ENCODE results near the gene B3GNT2.

The B3GNT2 gene

DNA sequence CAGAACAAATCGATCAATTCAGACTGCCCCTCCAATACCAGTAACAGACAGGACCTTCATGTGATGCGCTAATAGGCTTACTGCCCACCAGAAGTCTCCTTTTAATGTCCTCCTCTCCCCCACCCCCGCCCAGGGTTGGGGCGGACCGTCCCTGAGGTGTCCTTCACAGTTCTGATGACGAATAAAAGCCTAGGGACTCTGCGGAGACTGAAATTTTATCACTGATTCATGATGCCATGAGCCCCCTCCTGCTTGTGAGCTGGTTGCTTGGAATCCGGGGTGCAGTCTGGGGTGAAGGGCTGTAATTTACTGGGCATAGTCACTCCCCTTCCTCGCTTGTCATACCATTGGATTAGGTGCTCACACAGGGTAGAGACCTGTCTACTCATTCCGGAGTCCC lies 42.3 kb downstream of the B3GNT2 start:
- H2AFZ ChIP-seq (ENCODE audit: low read length, unreplicated experiment): no peak overlapping the region
- H3K4me3 ChIP-seq (ENCODE audit: low read depth, low read length): no peak overlapping the region
- no peaks in the 10 kb centered on the region for H3K36me3 ChIP-seq (ENCODE audit: insufficient read depth, low read length)
- no peaks in the 10 kb centered on the region for H3K79me2 ChIP-seq (ENCODE audit: control insufficient read depth, insufficient read depth, low read length, unreplicated experiment)
- no peaks in the 10 kb centered on the region for H3K27me3 ChIP-seq (ENCODE audit: insufficient read depth, low read length)
- H3K4me1 ChIP-seq (ENCODE audit: control insufficient read depth, insufficient read depth, low read length, unreplicated experiment): no peaks in the 10 kb centered on the region
- H3K27ac ChIP-seq (ENCODE audit: low read depth, low read length): no peak overlapping the region

DNA sequence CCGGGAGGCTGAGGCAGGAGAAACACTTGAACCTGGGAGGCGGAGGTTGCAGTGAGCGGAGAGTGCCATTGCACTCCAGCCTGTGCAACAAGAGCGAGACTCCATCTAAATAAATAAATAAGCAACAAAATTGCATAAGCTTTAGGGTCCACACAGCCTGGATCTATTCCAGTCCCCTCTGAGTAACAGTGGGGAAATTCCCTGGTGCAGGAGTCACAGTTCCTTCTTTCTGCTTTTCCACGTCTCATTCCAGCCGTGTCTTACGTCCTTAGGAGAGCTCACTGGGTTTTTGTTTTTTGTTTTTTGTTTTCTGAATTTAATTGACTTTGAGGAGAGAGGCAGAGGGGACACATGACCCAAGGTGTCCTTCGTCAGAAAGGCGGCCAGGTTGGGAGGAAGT lies 44.6 kb downstream of the B3GNT2 start:
- H3K4me1 ChIP-seq (ENCODE audit: control insufficient read depth, insufficient read depth, low read length, unreplicated experiment): no peaks in the 10 kb centered on the region
- H3K36me3 ChIP-seq (ENCODE audit: insufficient read depth, low read length): no peaks in the 10 kb centered on the region
- no peaks in the 10 kb centered on the region for H3K79me2 ChIP-seq (ENCODE audit: control insufficient read depth, insufficient read depth, low read length, unreplicated experiment)
- H2AFZ ChIP-seq (ENCODE audit: low read length, unreplicated experiment): no peak overlapping the region
- no peak overlapping the region for H3K27ac ChIP-seq (ENCODE audit: low read depth, low read length)
- H3K4me3 ChIP-seq (ENCODE audit: low read depth, low read length): no peak overlapping the region
- no peaks in the 10 kb centered on the region for H3K27me3 ChIP-seq (ENCODE audit: insufficient read depth, low read length)

DNA sequence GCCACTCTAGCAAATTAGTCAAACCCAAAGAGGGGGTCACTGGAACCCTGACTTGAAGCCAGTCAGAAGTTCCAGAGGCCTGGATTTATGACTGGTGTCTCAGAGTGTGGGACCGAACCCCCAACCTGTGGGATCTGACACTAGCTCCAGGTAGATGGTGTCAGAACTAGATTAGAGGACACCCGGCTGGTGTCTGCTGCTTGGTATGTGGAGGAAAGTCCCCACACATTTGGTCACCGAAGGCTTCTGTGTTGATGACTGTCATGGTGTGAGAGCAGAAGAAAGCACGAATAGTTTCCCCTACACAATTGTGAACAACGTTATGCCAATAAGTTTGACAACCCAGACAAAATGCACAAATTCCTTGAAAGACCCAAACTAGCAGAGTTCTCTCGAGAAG lies 48.1 kb downstream of the B3GNT2 start:
- Histone ChIP-seq H3K4me3 (ENCODE audit: low read depth, low read length) (no peak overlapping the region), H3K36me3 (ENCODE audit: insufficient read depth, low read length) (no peaks in the 10 kb centered on the region), H3K79me2 (ENCODE audit: control insufficient read depth, insufficient read depth, low read length, unreplicated experiment) (no peaks in the 10 kb centered on the region), H3K4me1 (ENCODE audit: control insufficient read depth, insufficient read depth, low read length, unreplicated experiment) (no peaks in the 10 kb centered on the region), H3K27ac (ENCODE audit: low read depth, low read length) (no peak overlapping the region), H2AFZ (ENCODE audit: low read length, unreplicated experiment) (no peak overlapping the region), H3K27me3 (ENCODE audit: insufficient read depth, low read length) (no peaks in the 10 kb centered on the region)

DNA sequence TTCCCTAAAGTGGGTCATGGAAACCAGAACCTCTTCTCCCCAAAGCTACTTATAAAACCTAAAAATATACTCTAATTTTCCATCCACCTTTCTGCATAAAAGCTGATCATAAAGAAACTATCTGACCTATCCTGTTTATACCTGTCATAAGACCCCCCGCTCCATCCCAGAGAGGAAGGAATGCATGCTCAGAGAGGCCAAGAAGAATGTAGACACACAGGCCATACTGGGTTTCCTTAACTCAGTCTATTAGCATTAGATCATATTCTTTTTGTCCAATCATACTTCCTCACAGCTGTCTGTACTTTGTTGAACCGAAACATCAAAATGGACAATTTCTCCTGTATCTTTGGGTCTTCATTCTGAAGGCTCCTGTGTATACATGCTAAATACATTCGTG lies 52.3 kb downstream of the B3GNT2 start:
- Histone ChIP-seq H3K79me2 (ENCODE audit: control insufficient read depth, insufficient read depth, low read length, unreplicated experiment) (no peaks in the 10 kb centered on the region), H2AFZ (ENCODE audit: low read length, unreplicated experiment) (no peak overlapping the region), H3K27me3 (ENCODE audit: insufficient read depth, low read length) (no peaks in the 10 kb centered on the region), H3K4me3 (ENCODE audit: low read depth, low read length) (no peak overlapping the region), H3K4me1 (ENCODE audit: control insufficient read depth, insufficient read depth, low read length, unreplicated experiment) (no peaks in the 10 kb centered on the region), H3K27ac (ENCODE audit: low read depth, low read length) (no peak overlapping the region), H3K36me3 (ENCODE audit: insufficient read depth, low read length) (no peaks in the 10 kb centered on the region)

DNA sequence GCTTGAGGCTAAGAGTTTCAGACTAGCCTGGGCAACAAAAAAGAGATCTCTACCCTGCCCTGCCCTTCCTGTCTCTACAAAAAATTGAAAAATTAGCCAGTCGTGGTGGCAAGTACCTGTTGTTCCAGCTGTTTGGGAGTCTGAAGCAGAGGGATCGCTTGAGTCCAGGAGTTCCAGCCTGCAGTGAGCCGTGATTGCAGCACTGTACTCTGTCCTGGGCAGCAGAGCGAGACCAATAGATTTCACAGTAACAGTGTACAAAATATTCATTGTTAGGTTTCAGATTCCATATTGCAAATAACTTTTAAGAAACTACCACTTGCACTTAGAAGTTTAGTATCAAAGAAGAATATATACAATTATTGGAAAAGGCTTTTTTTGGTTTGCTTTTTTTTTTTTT lies 54.3 kb downstream of the B3GNT2 start:
- H3K4me3 ChIP-seq (ENCODE audit: low read depth, low read length): no peak overlapping the region
- no peak overlapping the region for H3K27ac ChIP-seq (ENCODE audit: low read depth, low read length)
- no peaks in the 10 kb centered on the region for H3K4me1 ChIP-seq (ENCODE audit: control insufficient read depth, insufficient read depth, low read length, unreplicated experiment)
- H3K36me3 ChIP-seq (ENCODE audit: insufficient read depth, low read length): no peaks in the 10 kb centered on the region
- no peaks in the 10 kb centered on the region for H3K79me2 ChIP-seq (ENCODE audit: control insufficient read depth, insufficient read depth, low read length, unreplicated experiment)
- no peak overlapping the region for H2AFZ ChIP-seq (ENCODE audit: low read length, unreplicated experiment)
- no peaks in the 10 kb centered on the region for H3K27me3 ChIP-seq (ENCODE audit: insufficient read depth, low read length)

DNA sequence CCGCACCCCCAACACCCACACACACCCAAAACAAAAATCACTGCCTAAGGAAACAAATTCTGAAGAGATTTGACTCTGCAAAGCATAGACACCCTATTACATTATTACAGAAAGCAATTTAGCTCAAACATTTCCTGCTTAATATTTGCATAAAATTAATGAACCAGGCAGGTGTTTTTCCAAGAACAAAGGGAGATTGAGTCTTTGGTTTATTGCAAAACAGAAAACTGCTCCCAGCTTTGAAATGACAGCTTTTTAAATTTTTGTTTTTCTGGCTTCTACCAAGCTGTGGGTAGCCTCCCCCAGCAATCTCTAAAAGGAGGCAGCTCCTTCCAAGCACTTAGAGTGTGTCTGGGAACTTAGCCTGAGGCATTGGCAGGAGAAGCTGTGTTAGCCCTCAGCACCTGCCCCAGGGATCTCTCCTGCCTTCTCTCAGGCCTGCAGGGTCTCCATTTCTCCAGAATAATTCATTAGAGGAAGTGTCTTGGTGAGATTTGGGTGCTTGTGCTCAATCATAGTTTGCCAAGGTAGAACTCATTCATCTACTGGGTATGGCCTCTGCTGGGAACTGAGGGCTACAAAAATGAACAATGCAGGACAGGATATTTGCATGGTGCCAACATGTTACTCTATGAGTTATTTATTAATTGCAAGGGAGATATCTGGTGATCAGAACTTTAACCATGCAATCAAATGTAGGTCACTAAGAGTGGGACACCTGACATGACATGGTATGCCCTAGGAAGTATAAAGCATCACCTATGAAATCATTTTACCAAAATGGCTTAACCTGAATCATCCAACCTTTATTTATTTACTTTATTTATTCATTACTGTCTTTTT lies 58.7 kb downstream of the B3GNT2 start:
- Histone ChIP-seq H3K36me3 (ENCODE audit: insufficient read depth, low read length) (no peaks in the 10 kb centered on the region), H3K4me1 (ENCODE audit: control insufficient read depth, insufficient read depth, low read length, unreplicated experiment) (no peaks in the 10 kb centered on the region), H3K4me3 (ENCODE audit: low read depth, low read length) (no peak overlapping the region), H3K79me2 (ENCODE audit: control insufficient read depth, insufficient read depth, low read length, unreplicated experiment) (no peaks in the 10 kb centered on the region), H2AFZ (ENCODE audit: low read length, unreplicated experiment) (no peak overlapping the region), H3K27ac (ENCODE audit: low read depth, low read length) (no peak overlapping the region), H3K27me3 (ENCODE audit: insufficient read depth, low read length) (no peaks in the 10 kb centered on the region)

DNA sequence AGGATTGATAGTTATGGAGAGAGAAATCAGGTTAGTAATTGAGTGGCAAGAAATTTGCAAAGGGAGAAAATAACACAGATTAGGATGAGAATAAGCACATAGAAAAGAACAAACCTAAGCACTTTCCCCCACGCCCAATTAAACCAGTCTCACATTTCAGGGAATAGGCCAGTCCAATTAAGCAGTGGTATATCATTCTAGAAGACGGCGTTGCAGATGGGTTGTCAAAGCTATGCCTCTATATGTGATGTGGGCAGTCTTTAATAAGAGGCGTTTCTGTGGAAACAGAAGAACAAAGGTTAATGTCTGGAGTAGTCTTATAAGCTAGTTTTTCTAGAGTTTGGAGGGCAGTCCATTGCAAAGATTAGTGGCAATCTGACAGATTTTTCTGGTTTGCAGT lies 61.6 kb downstream of the B3GNT2 start:
- Histone ChIP-seq H3K79me2 (ENCODE audit: control insufficient read depth, insufficient read depth, low read length, unreplicated experiment) (no peaks in the 10 kb centered on the region), H3K27me3 (ENCODE audit: insufficient read depth, low read length) (no peaks in the 10 kb centered on the region), H3K4me1 (ENCODE audit: control insufficient read depth, insufficient read depth, low read length, unreplicated experiment) (no peaks in the 10 kb centered on the region), H3K36me3 (ENCODE audit: insufficient read depth, low read length) (no peaks in the 10 kb centered on the region), H3K27ac (ENCODE audit: low read depth, low read length) (no peak overlapping the region), H3K4me3 (ENCODE audit: low read depth, low read length) (no peak overlapping the region), H2AFZ (ENCODE audit: low read length, unreplicated experiment) (no peak overlapping the region)

DNA sequence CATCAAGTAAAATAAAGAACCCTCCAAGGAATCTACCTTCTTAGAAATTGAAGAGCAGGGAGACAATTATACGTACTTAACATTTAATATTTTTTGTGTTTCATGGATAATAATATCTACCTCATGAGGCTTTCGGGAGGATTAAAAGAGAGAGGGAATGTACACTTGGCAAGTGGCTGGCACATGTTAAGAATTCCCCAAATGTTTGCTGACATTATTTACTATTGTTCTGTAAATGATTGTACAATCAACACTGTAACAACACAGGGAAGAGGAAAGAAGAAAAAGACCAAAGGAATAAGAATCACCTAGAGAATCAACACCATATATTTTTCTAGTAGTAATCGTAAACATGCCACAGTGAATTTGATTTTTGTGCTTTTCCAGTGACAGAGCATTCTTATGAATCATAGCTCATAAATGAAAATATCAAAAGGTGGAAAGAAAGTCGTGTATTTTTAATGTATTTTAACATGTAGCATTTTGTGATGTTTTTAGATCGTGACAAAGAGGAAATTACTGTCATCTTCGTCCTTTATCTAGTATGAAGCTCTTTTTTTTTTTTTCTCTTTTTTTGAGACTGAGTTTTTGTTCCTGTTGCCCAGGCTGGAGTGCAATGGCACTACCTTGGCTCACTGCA lies 67.3 kb downstream of the B3GNT2 start:
- no peaks in the 10 kb centered on the region for H3K27me3 ChIP-seq (ENCODE audit: insufficient read depth, low read length)
- H3K4me1 ChIP-seq (ENCODE audit: control insufficient read depth, insufficient read depth, low read length, unreplicated experiment): peaks cover 9% of the 10 kb centered on the region
- no peak overlapping the region for H3K4me3 ChIP-seq (ENCODE audit: low read depth, low read length)
- H2AFZ ChIP-seq (ENCODE audit: low read length, unreplicated experiment): no peak overlapping the region
- H3K36me3 ChIP-seq (ENCODE audit: insufficient read depth, low read length): no peaks in the 10 kb centered on the region
- H3K79me2 ChIP-seq (ENCODE audit: control insufficient read depth, insufficient read depth, low read length, unreplicated experiment): no peaks in the 10 kb centered on the region
- no peak overlapping the region for H3K27ac ChIP-seq (ENCODE audit: low read depth, low read length)

DNA sequence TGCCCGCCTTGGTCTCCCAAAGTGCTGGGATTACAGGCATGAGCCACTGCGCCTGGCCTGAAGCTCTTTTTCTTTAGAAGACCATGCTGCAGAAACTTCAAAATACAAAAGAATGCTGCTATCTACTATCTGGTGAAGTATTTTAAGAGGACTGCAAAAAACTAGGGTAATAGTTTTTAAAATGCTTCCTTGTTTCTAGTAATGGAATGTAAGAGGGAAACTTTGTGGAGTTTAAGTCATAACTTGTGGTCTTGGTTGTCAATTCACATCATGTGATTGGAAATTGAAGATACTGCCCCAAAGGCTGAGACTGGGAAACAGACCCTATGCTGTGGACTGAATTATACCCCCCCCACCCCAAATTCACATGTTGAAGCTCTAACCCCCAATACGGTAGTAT lies 68.3 kb downstream of the B3GNT2 start:
- no peaks in the 10 kb centered on the region for H3K36me3 ChIP-seq (ENCODE audit: insufficient read depth, low read length)
- peaks cover 9% of the 10 kb centered on the region for H3K4me1 ChIP-seq (ENCODE audit: control insufficient read depth, insufficient read depth, low read length, unreplicated experiment)
- no peaks in the 10 kb centered on the region for H3K27me3 ChIP-seq (ENCODE audit: insufficient read depth, low read length)
- no peak overlapping the region for H2AFZ ChIP-seq (ENCODE audit: low read length, unreplicated experiment)
- H3K4me3 ChIP-seq (ENCODE audit: low read depth, low read length): no peak overlapping the region
- H3K27ac ChIP-seq (ENCODE audit: low read depth, low read length): no peak overlapping the region
- H3K79me2 ChIP-seq (ENCODE audit: control insufficient read depth, insufficient read depth, low read length, unreplicated experiment): no peaks in the 10 kb centered on the region

DNA sequence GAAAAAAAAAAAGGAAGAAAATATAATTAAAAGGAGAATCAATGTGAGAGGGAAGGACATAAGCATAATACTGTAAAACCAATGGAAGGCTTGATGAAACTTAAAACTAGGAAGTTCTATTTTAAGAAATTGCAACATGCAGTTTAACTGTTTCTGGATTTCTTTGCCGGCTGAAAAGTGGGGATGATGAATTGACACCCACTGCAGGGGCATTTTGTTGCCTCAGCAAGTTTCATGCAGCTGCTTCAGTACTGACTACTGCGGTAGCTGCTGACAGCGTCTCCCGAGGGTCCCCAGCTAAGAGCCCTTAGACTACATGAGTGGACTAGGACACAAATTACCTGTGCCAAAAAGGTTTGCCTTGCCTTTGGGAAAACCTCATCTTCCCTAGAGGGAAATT lies 69.2 kb downstream of the B3GNT2 start:
- no peak overlapping the region for H3K4me3 ChIP-seq (ENCODE audit: low read depth, low read length)
- H3K79me2 ChIP-seq (ENCODE audit: control insufficient read depth, insufficient read depth, low read length, unreplicated experiment): no peaks in the 10 kb centered on the region
- H3K27me3 ChIP-seq (ENCODE audit: insufficient read depth, low read length): no peaks in the 10 kb centered on the region
- H3K27ac ChIP-seq (ENCODE audit: low read depth, low read length): no peak overlapping the region
- H3K36me3 ChIP-seq (ENCODE audit: insufficient read depth, low read length): no peaks in the 10 kb centered on the region
- peaks cover 9% of the 10 kb centered on the region for H3K4me1 ChIP-seq (ENCODE audit: control insufficient read depth, insufficient read depth, low read length, unreplicated experiment)
- no peak overlapping the region for H2AFZ ChIP-seq (ENCODE audit: low read length, unreplicated experiment)

DNA sequence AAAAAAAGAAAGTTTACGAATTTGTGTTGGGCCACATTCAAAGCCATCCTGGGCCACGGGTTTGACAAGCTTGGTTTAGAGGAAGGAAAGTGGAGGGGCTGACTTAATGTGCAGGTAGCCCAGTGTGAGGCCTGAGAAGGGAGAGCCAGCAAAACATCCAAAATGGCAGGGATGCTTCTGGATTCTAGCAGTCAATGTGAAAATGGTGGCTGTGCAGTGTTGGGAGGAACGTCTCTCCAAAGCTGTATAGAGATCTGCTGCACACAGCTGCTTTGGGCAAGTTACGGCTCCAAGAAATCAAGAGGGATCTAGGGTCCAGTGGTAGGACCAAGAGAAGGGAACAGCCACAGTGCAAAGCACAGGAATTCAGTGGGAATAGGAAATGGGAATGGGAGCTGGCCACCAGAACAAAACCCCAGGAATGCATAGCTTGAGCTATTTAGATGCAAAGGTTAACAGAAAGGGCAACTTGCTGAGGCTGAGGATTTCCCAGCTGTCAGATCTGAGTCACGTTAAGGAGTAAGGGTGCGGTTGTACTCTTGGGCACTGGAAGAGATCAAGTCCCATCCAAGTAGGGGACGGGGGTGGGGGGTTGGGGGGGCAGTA lies 70.6 kb downstream of the B3GNT2 start:
- Histone ChIP-seq H3K4me3 (ENCODE audit: low read depth, low read length) (no peak overlapping the region), H3K79me2 (ENCODE audit: control insufficient read depth, insufficient read depth, low read length, unreplicated experiment) (no peaks in the 10 kb centered on the region), H3K27me3 (ENCODE audit: insufficient read depth, low read length) (no peaks in the 10 kb centered on the region), H3K27ac (ENCODE audit: low read depth, low read length) (no peak overlapping the region), H2AFZ (ENCODE audit: low read length, unreplicated experiment) (peak overlapping the region; percentile 53), H3K4me1 (ENCODE audit: control insufficient read depth, insufficient read depth, low read length, unreplicated experiment) (peaks cover 9% of the 10 kb centered on the region), H3K36me3 (ENCODE audit: insufficient read depth, low read length) (no peaks in the 10 kb centered on the region)

Data from ACC112 (cell line).